Measurements from ENCODE around the gene PLAC9.

GRCh38 chr10:80182986-80183385, 50.5 kb downstream of the PLAC9 start:
- TF ChIP-seq CTCF (IDR thresholded peaks at IDR 0.05) (no peak), EZH2phosphoT487 (IDR thresholded peaks at IDR 0.05) (no peak), EZH2 (IDR thresholded peaks at IDR 0.05) (no peak)

All from neural progenitor cell (in vitro differentiated cells).